ENCODE results near the gene AGT.

AGT gene

GRCh38 chr1:230713138-230713537 lies 784 bp downstream of the AGT start:
- no peak for TF ChIP-seq CTCF (IDR thresholded peaks at IDR 0.05; ENCODE audit: insufficient read depth, low read length, poor library complexity, severe bottlenecking)
- no peaks in the 10 kb centered on the region; the same call in 1 of the 2 replicates for H3K27me3 ChIP-seq (replicated peaks; ENCODE audit: control insufficient read depth, insufficient read depth, low read length)
- no peaks in the 10 kb centered on the region for H3K36me3 ChIP-seq (ENCODE audit: control insufficient read depth, insufficient read depth, low read length)
- H3K4me3 ChIP-seq (replicated peaks; ENCODE audit: low read depth, low read length): no peak overlapping the region
- no peak for DNase-seq (ENCODE audit: extremely low read depth, insufficient read length)

GRCh38 chr1:230712470-230712942 lies 1.4 kb downstream of the AGT start:
- no peak for DNase-seq (ENCODE audit: extremely low read depth, insufficient read length)
- no peaks in the 10 kb centered on the region; the same call in 1 of the 2 replicates for H3K27me3 ChIP-seq (replicated peaks; ENCODE audit: control insufficient read depth, insufficient read depth, low read length)
- no peaks in the 10 kb centered on the region for H3K36me3 ChIP-seq (ENCODE audit: control insufficient read depth, insufficient read depth, low read length)
- no peak for TF ChIP-seq CTCF (IDR thresholded peaks at IDR 0.05; ENCODE audit: insufficient read depth, low read length, poor library complexity, severe bottlenecking)
- H3K4me3 ChIP-seq (replicated peaks; ENCODE audit: low read depth, low read length): no peak overlapping the region

- Histone ChIP-seq H3K4me3 (replicated peaks; ENCODE audit: low read depth, low read length) (no peak overlapping the region), H3K36me3 (ENCODE audit: control insufficient read depth, insufficient read depth, low read length) (no peaks in the 10 kb centered on the region), H3K27me3 (replicated peaks; ENCODE audit: control insufficient read depth, insufficient read depth, low read length) (no peaks in the 10 kb centered on the region; the same call in 1 of the 2 replicates)
- DNase-seq (ENCODE audit: extremely low read depth, insufficient read length): no peak
- no peak for TF ChIP-seq CTCF (IDR thresholded peaks at IDR 0.05; ENCODE audit: insufficient read depth, low read length, poor library complexity, severe bottlenecking)
These were observed 2.7 kb downstream of the AGT start for GRCh38 chr1:230711245-230711644.

GRCh38 chr1:230710543-230710904 lies 3.4 kb downstream of the AGT start:
- DNase-seq (ENCODE audit: extremely low read depth, insufficient read length): no peak
- TF ChIP-seq CTCF (IDR thresholded peaks at IDR 0.05; ENCODE audit: insufficient read depth, low read length, poor library complexity, severe bottlenecking): no peak
- H3K4me3 ChIP-seq (replicated peaks; ENCODE audit: low read depth, low read length): no peak overlapping the region
- H3K36me3 ChIP-seq (ENCODE audit: control insufficient read depth, insufficient read depth, low read length): no peaks in the 10 kb centered on the region
- no peaks in the 10 kb centered on the region; the same call in 1 of the 2 replicates for H3K27me3 ChIP-seq (replicated peaks; ENCODE audit: control insufficient read depth, insufficient read depth, low read length)

- no peaks in the 10 kb centered on the region; the same call in 1 of the 2 replicates for H3K27me3 ChIP-seq (replicated peaks; ENCODE audit: control insufficient read depth, insufficient read depth, low read length)
- TF ChIP-seq CTCF (IDR thresholded peaks at IDR 0.05; ENCODE audit: insufficient read depth, low read length, poor library complexity, severe bottlenecking): no peak
- no peak for DNase-seq (ENCODE audit: extremely low read depth, insufficient read length)
- no peaks in the 10 kb centered on the region for H3K36me3 ChIP-seq (ENCODE audit: control insufficient read depth, insufficient read depth, low read length)
- H3K4me3 ChIP-seq (replicated peaks; ENCODE audit: low read depth, low read length): no peak overlapping the region
These were observed 4.0 kb downstream of the AGT start for GRCh38 chr1:230709619-230710542.
